Astrocyte (in vitro differentiated cells and primary cell): ENCODE data around the gene PTPN14. TPM values are rescaled to one million over a fixed set of nuclear protein-coding genes. Genes with fewer than 3 reads are reported as not detected.
A peak's percentile ranks its signal among the peaks of the same experiment; 100 is the strongest.

Experiments used
- DNase-seq: peaks from one replicate; pipeline ENCODE4 v3.0.0-alpha.2; 2010; ENCODE audit warnings: low read depth
- FAIRE-seq: peaks from 2 replicates; lab custom pipeline; 2011; peaks lifted over from hg19 to GRCh38; lab: Jason Lieb, UNC
- H2AFZ ChIP-seq: 2 replicates; pipeline ENCODE4 v1.6.0; 2012; ENCODE audit warnings: low read depth, low read length, inconsistent platforms
- H3K27ac ChIP-seq: 2 replicates; pipeline ENCODE4 v1.5.1; 2011; ENCODE audit warnings: low read depth, low read length, inconsistent platforms
- H3K27me3 ChIP-seq: 2 replicates; pipeline ENCODE4 v1.6.0; 2011; ENCODE audit warnings: low read length, inconsistent platforms; ENCODE audit not compliant: insufficient read depth
- H3K36me3 ChIP-seq: 2 replicates; pipeline ENCODE4 v1.5.1; 2011; ENCODE audit warnings: low read length, inconsistent platforms; ENCODE audit not compliant: insufficient read depth
- H3K4me1 ChIP-seq: 2 replicates; pipeline ENCODE4 v1.5.1; 2011; ENCODE audit warnings: low read length, inconsistent platforms; ENCODE audit not compliant: insufficient read depth
- H3K4me2 ChIP-seq: 2 replicates; pipeline ENCODE4 v1.6.0; 2012; ENCODE audit warnings: low read length, inconsistent platforms
- H3K4me3 ChIP-seq: 2 replicates; pipeline ENCODE4 v1.5.1; 2011; ENCODE audit warnings: low read depth, mild to moderate bottlenecking, low read length, inconsistent platforms; ENCODE audit not compliant: insufficient read depth
- H3K79me2 ChIP-seq: 2 replicates; pipeline ENCODE4 v1.6.0; 2012; ENCODE audit warnings: mild to moderate bottlenecking, low read length, inconsistent platforms; ENCODE audit not compliant: insufficient read depth
- H3K9ac ChIP-seq: 2 replicates; pipeline ENCODE4 v1.6.0; 2012; ENCODE audit warnings: mild to moderate bottlenecking, low read length, inconsistent platforms
- H3K9me3 ChIP-seq: 2 replicates; pipeline ENCODE4 v1.5.1; 2012; ENCODE audit warnings: low read depth, mild to moderate bottlenecking, low read length, inconsistent platforms; ENCODE audit not compliant: insufficient read depth
- H4K20me1 ChIP-seq: 2 replicates; pipeline ENCODE4 v1.6.0; 2012; ENCODE audit warnings: low read length, inconsistent platforms; ENCODE audit not compliant: insufficient read depth
- H3K27ac Mint-ChIP-seq: one replicate; pipeline ENCODE4 v1.8.0; 2021; ENCODE audit warnings: mild to moderate bottlenecking, mixed read lengths; ENCODE audit not compliant: unreplicated experiment
- H3K27me3 Mint-ChIP-seq: one replicate; pipeline ENCODE4 v1.8.0; 2021; ENCODE audit warnings: low read depth, mixed read lengths; ENCODE audit not compliant: unreplicated experiment
- H3K36me3 Mint-ChIP-seq: one replicate; pipeline ENCODE4 v1.8.0; 2021; ENCODE audit warnings: low read depth, mixed read lengths; ENCODE audit not compliant: unreplicated experiment
- H3K4me1 Mint-ChIP-seq: one replicate; pipeline ENCODE4 v1.8.0; 2021; ENCODE audit warnings: low read depth, mixed read lengths; ENCODE audit not compliant: unreplicated experiment
- H3K4me3 Mint-ChIP-seq: one replicate; pipeline ENCODE4 v1.8.0; 2021; ENCODE audit warnings: mild to moderate bottlenecking, moderate library complexity, mixed read lengths; ENCODE audit not compliant: unreplicated experiment
- H3K9me3 Mint-ChIP-seq: one replicate; pipeline ENCODE4 v1.8.0; 2021; ENCODE audit warnings: mild to moderate bottlenecking, mixed read lengths; ENCODE audit not compliant: unreplicated experiment
- CTCF ChIP-seq: IDR thresholded peaks from 2 replicates; pipeline ENCODE4 v1.5.1; 2011; ENCODE audit warnings: low read depth, mild to moderate bottlenecking, inconsistent platforms, low read length, moderate library complexity; ENCODE audit not compliant: insufficient read depth
- EZH2 ChIP-seq: IDR thresholded peaks from 2 replicates; pipeline ENCODE4 v1.6.1; 2012; ENCODE audit warnings: mild to moderate bottlenecking, low read length, inconsistent platforms; ENCODE audit not compliant: insufficient read depth
- total RNA-seq: library from RNA; stranded (reverse); gene quantifications from 2 replicates; pipeline ENCODE4 v1.2.1, GENCODE V29; 2021

PTPN14 gene
- total RNA-seq, 1 donor from 2014 or later = 177 TPM

- H3K79me2 ChIP-seq = peaks cover 15% of the 10 kb centered on the region
- no peaks in the 10 kb centered on the region for H3K9me3 ChIP-seq
- no peak overlapping the region for H3K9ac ChIP-seq
- Mint-ChIP-seq H3K9me3 (peaks cover 2% of the 10 kb centered on the region), H3K27ac (no peak overlapping the region), H3K4me1 (peaks cover 25% of the 10 kb centered on the region), H3K27me3 (no peaks in the 10 kb centered on the region), H3K4me3 (no peak overlapping the region), H3K36me3 (peaks cover 57% of the 10 kb centered on the region)
- no peak overlapping the region for H2AFZ ChIP-seq
- H3K4me1 ChIP-seq = peaks cover 8% of the 10 kb centered on the region
- H3K27ac ChIP-seq = no peak overlapping the region
- H3K36me3 ChIP-seq = peaks cover 73% of the 10 kb centered on the region
- no peak overlapping the region for H3K4me3 ChIP-seq
- no peaks in the 10 kb centered on the region for H3K27me3 ChIP-seq
- peaks cover 17% of the 10 kb centered on the region for H4K20me1 ChIP-seq
- H3K4me2 ChIP-seq = no peak overlapping the region
- no peak for DNase-seq
- TF ChIP-seq EZH2 (no peak), CTCF (no peak)
- FAIRE-seq = no peak
Measured at GRCh38 chr1:214360116-214360515, 191.3 kb downstream of the PTPN14 start.

- Histone ChIP-seq H3K4me3 (no peak overlapping the region), H3K27ac (no peak overlapping the region), H3K79me2 (peaks cover 4% of the 10 kb centered on the region), H3K9me3 (no peaks in the 10 kb centered on the region), H3K4me2 (no peak overlapping the region), H3K4me1 (peaks cover 5% of the 10 kb centered on the region), H2AFZ (no peak overlapping the region), H3K27me3 (no peaks in the 10 kb centered on the region), H3K9ac (no peak overlapping the region), H3K36me3 (peaks cover 56% of the 10 kb centered on the region), H4K20me1 (peaks cover 21% of the 10 kb centered on the region)
- DNase-seq (peak; percentile 49), FAIRE-seq (peak; percentile 54)
- TF ChIP-seq CTCF (no peak), EZH2 (no peak)
- no peaks in the 10 kb centered on the region for H3K27me3 Mint-ChIP-seq
- H3K36me3 Mint-ChIP-seq = peaks cover 46% of the 10 kb centered on the region
- no peak overlapping the region for H3K27ac Mint-ChIP-seq
- H3K4me1 Mint-ChIP-seq = peaks cover 13% of the 10 kb centered on the region
- no peaks in the 10 kb centered on the region for H3K9me3 Mint-ChIP-seq
- H3K4me3 Mint-ChIP-seq = no peak overlapping the region
Measured at GRCh38 chr1:214354440-214355148, 196.8 kb downstream of the PTPN14 start.

- Histone ChIP-seq H4K20me1 (peaks cover 19% of the 10 kb centered on the region), H2AFZ (no peak overlapping the region), H3K4me2 (no peak overlapping the region), H3K27me3 (no peaks in the 10 kb centered on the region), H3K9ac (no peak overlapping the region), H3K4me1 (peaks cover 5% of the 10 kb centered on the region), H3K79me2 (peaks cover 4% of the 10 kb centered on the region), H3K4me3 (no peak overlapping the region), H3K27ac (no peak overlapping the region), H3K9me3 (no peaks in the 10 kb centered on the region), H3K36me3 (peaks cover 60% of the 10 kb centered on the region)
- H3K27me3 Mint-ChIP-seq = no peaks in the 10 kb centered on the region
- FAIRE-seq (no peak), DNase-seq (no peak)
- H3K9me3 Mint-ChIP-seq = no peaks in the 10 kb centered on the region
- no peak for TF ChIP-seq EZH2
- TF ChIP-seq CTCF = no peak
- peaks cover 44% of the 10 kb centered on the region for H3K36me3 Mint-ChIP-seq
- no peak overlapping the region for H3K27ac Mint-ChIP-seq
- H3K4me1 Mint-ChIP-seq = peaks cover 25% of the 10 kb centered on the region
- H3K4me3 Mint-ChIP-seq = no peak overlapping the region
Measured at GRCh38 chr1:214352838-214353237, 198.6 kb downstream of the PTPN14 start.
